ENCODE data around the gene NRXN3. TPM values are rescaled to one million over a fixed set of nuclear protein-coding genes. Genes with fewer than 3 reads are reported as not detected.

The NRXN3 gene
- polyA plus RNA-seq, 1 donor (not counting 4 experiments of a cell fraction or from before 2014, with no cell fraction given) = 0.89 TPM

DNA sequence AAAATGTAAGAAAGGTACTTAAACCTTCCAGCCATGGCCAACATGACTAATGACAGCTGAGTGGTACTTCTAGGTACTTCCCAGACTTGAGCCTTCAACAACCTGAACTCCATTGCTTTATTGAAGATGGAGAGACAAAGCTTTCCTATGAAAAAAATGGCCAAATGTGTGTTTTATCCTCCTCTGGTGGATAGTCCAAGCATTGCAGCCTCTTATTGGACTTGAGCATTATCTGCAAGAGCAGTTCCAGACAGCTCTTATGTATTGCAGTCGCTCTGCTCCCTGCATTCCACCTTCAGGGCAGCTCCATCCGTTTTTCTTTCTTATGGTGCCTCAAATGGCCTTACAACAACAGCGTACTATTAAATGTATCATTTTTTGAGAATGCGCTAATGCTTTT, 588.2 kb downstream of the NRXN3 start:
- no peak overlapping the region for H3K4me2 ChIP-seq (ENCODE audit: control insufficient read depth, extremely low read depth, insufficient read depth, low read depth, low read length)
- H3K79me2 ChIP-seq (ENCODE audit: control insufficient read depth, insufficient read depth, low read length) = no peaks in the 10 kb centered on the region
- no peaks in the 10 kb centered on the region for H3K9me3 ChIP-seq (ENCODE audit: control insufficient read depth, low read depth, low read length)
- FAIRE-seq = no peak
- no peaks in the 10 kb centered on the region for H3K36me3 ChIP-seq (ENCODE audit: control insufficient read depth in 2 of 2, extremely low read depth in 1 of 2, insufficient read depth in 2 of 2, low read length in 2 of 2)
- no peak overlapping the region for H3K9ac ChIP-seq (ENCODE audit: control insufficient read depth, extremely low read depth, insufficient read depth, low read length)
- no peaks in the 10 kb centered on the region for H3K9me1 ChIP-seq (ENCODE audit: control insufficient read depth, extremely low read depth, insufficient read depth, low read length)
- no peak overlapping the region for H3K4me3 ChIP-seq (ENCODE audit: control insufficient read depth in 2 of 3, extremely low read depth in 1 of 3, insufficient read depth in 2 of 3, low read depth in 1 of 3, low read length in 3 of 3)
- DNase-seq (ENCODE audit: low read depth, low spot score) = no peak
- no peaks in the 10 kb centered on the region for H3K4me1 ChIP-seq (ENCODE audit: control insufficient read depth, extremely low read depth, insufficient read depth, low read length)
- peaks cover 2% of the 10 kb centered on the region for H4K20me1 ChIP-seq (ENCODE audit: control insufficient read depth, extremely low read depth, insufficient read depth, low read length)
- no peak overlapping the region for H2AFZ ChIP-seq (ENCODE audit: control insufficient read depth, low read length)
- TF ChIP-seq CTCF (optimal IDR thresholded peaks at IDR 0.05 in 1 of 3, IDR thresholded peaks at IDR 0.05 in 1 of 3, conservative IDR thresholded peaks at IDR 0.05 in 1 of 3; ENCODE audit: extremely low read depth in 1 of 3, insufficient read depth in 2 of 3, low read length in 3 of 3) = peak; percentile 22 to 77 (median 56)
- no peak for TF ChIP-seq EZH2 (IDR thresholded peaks at IDR 0.05; ENCODE audit: low read length)
- H3K27me3 ChIP-seq (ENCODE audit: control insufficient read depth, extremely low read depth, insufficient read depth, low read length) = no peaks in the 10 kb centered on the region
- no peak overlapping the region for H3K27ac ChIP-seq (ENCODE audit: control insufficient read depth, insufficient read depth, low read length)
- dilution Hi-C loops (cut with MboI; ENCODE audit: extremely low pct_ligation_motif_present, low sequenced_read_pairs) = no loop called here

- DNase-seq (ENCODE audit: low read depth, low spot score) (no peak), FAIRE-seq (no peak)
- Histone ChIP-seq H3K9me3 (ENCODE audit: control insufficient read depth, low read depth, low read length) (no peaks in the 10 kb centered on the region), H3K27ac (ENCODE audit: control insufficient read depth, insufficient read depth, low read length) (no peak overlapping the region), H3K9me1 (ENCODE audit: control insufficient read depth, extremely low read depth, insufficient read depth, low read length) (no peaks in the 10 kb centered on the region), H3K9ac (ENCODE audit: control insufficient read depth, extremely low read depth, insufficient read depth, low read length) (no peak overlapping the region), H3K4me1 (ENCODE audit: control insufficient read depth, extremely low read depth, insufficient read depth, low read length) (no peaks in the 10 kb centered on the region), H3K27me3 (ENCODE audit: control insufficient read depth, extremely low read depth, insufficient read depth, low read length) (no peaks in the 10 kb centered on the region), H2AFZ (ENCODE audit: control insufficient read depth, low read length) (no peak overlapping the region), H3K4me2 (ENCODE audit: control insufficient read depth, extremely low read depth, insufficient read depth, low read depth, low read length) (no peak overlapping the region), H3K79me2 (ENCODE audit: control insufficient read depth, insufficient read depth, low read length) (no peaks in the 10 kb centered on the region), H4K20me1 (ENCODE audit: control insufficient read depth, extremely low read depth, insufficient read depth, low read length) (no peaks in the 10 kb centered on the region), H3K36me3 (ENCODE audit: control insufficient read depth in 2 of 2, extremely low read depth in 1 of 2, insufficient read depth in 2 of 2, low read length in 2 of 2) (no peaks in the 10 kb centered on the region), H3K4me3 (ENCODE audit: control insufficient read depth in 2 of 3, extremely low read depth in 1 of 3, insufficient read depth in 2 of 3, low read depth in 1 of 3, low read length in 3 of 3) (no peak overlapping the region)
- TF ChIP-seq EZH2 (IDR thresholded peaks at IDR 0.05; ENCODE audit: low read length) = no peak
- no peak for TF ChIP-seq CTCF (optimal IDR thresholded peaks at IDR 0.05 in 1 of 3, IDR thresholded peaks at IDR 0.05 in 1 of 3, conservative IDR thresholded peaks at IDR 0.05 in 1 of 3; ENCODE audit: extremely low read depth in 1 of 3, insufficient read depth in 2 of 3, low read length in 3 of 3)
- dilution Hi-C loops (cut with MboI; ENCODE audit: extremely low pct_ligation_motif_present, low sequenced_read_pairs) = no loop called here
These were observed 592.2 kb downstream of the NRXN3 start for GRCh38 chr14:78762331-78762730.
